Stimulated activated CD8-positive, alpha-beta memory T cell treated with anti-CD3 and anti-CD28 coated beads, Interleukin-12 subunit alpha, Interleukin-12 subunit beta, amount 100 ng/mL, for 24 hours (primary cell): ENCODE measurements around the gene CLEC3B.
"Not testable (repeated sequence)": the region's sequence is repeated elsewhere in the genome, so short reads cannot be mapped to it uniquely, and the experiment has no call there.

ENCODE experiments used
- DNase-seq: peaks from one replicate; pipeline ENCODE4 v3.0.0-alpha.2; 2020; ENCODE audit errors: extremely low read depth

CLEC3B gene

DNA sequence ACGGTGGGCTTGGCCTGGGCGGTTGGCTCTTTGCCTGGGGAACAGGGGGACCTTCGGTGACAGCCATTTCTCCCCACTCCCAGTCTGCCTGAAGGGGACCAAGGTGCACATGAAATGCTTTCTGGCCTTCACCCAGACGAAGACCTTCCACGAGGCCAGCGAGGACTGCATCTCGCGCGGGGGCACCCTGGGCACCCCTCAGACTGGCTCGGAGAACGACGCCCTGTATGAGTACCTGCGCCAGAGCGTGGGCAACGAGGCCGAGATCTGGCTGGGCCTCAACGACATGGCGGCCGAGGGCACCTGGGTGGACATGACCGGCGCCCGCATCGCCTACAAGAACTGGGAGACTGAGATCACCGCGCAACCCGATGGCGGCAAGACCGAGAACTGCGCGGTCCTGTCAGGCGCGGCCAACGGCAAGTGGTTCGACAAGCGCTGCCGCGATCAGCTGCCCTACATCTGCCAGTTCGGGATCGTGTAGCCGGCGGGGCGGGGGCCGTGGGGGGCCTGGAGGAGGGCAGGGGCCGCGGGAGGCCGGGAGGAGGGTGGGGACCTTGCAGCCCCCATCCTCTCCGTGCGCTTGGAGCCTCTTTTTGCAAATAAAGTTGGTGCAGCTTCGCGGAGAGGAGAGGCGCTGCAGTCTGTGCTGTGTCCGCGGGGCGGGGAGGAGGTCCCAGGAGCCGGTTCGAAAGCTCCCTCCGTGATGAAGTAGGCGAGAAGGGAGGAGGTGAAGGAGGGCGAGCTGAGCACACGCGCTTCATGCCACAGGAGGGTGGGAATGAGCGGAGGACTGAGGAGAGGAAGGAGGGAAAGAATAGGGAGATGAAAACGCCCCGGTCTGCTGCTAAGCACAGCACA is 9.6 kb downstream of the CLEC3B start:
- no peak for DNase-seq

GRCh38 chr3:45037720-45038455 is 11.8 kb downstream of the CLEC3B start:
- DNase-seq: peak; percentile 72

DNA sequence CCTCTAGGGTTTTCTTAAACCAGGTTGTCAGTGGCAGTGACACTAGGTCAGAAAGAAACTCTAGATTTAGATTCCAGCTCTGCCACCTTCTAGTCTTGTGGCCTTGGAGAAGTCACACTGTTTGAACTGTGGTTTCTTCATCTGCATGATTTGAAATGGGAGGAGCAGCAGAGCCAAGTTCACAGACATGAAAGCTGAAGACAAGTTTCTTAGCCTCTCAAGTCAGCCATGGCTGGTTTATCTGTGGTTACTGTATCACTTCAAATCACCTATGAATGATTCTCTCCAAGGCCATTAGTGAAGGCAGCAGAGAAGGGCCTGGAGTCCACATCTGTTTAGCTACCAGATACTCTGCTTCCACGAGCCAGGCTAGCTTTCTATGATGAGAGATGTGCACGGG is 15.6 kb downstream of the CLEC3B start:
- DNase-seq: no peak

- no peak for DNase-seq
Observed at GRCh38 chr3:45042162-45042561, 16.1 kb downstream of the CLEC3B start.

- no peak for DNase-seq
Observed at GRCh38 chr3:45043728-45044299, 17.7 kb downstream of the CLEC3B start.

DNA sequence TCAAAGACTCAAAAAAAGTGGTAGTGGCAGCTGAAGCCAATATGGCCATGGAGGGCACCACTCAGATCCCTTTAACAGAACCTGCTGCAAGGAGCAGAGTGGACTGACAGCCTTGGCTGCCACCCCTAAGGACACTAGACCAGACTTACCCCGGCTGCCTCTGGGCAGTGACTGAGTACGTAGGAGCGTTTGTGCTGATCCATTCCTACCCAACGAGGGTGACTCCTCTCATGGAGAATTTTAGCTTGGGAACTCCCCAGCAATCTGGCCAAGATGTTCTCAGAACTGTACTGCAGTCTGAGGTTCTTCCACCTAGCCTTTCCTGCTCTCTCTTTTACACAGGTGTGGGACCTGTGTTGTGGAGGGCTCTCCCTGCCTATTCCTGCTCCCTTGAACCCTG is 22.1 kb downstream of the CLEC3B start:
- no peak for DNase-seq

DNA sequence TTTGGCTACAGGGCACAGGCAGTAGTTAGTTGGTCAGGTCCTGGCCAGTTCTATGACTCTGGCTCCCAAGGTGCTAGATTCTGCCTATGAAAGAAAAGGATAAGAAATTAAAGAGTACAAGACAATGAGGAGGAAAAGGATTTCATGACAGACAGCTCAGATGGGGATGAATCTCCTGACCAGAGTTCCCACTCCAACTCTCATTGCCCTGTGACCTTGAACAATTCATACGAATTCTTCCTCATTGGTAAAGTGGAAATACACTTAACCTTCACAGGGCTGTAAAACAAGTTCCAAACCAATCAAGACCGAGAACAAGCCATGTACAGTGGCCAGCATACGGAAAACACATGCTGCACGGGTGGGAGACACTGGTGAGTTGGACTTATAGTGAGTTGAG is 23.7 kb downstream of the CLEC3B start:
- no peak for DNase-seq

DNA sequence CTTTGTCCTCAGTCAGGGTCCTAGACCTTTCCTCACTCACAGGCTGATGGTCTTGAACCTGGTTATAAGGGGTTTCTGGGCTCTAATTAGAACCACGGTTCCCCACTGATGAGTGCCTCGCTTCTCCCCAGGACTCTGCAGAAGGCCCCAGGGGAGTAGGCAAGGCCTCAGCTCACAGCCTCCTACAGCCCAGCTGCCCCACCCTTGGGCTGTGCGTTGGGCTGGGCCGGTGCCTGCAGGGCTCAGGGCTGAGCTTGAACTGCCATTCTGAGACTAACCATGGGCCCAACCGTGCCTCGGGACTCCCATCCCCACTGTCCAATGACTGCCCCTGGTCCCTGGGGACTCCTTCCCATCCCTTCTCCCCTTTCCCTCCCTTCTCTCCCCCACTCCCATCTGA is 25.6 kb downstream of the CLEC3B start:
- DNase-seq: no peak

GRCh38 chr3:45053805-45054195 is 27.7 kb downstream of the CLEC3B start:
- DNase-seq: not testable (repeated sequence)

- DNase-seq: no peak
Observed at GRCh38 chr3:45054196-45054857, 28.2 kb downstream of the CLEC3B start.

DNA sequence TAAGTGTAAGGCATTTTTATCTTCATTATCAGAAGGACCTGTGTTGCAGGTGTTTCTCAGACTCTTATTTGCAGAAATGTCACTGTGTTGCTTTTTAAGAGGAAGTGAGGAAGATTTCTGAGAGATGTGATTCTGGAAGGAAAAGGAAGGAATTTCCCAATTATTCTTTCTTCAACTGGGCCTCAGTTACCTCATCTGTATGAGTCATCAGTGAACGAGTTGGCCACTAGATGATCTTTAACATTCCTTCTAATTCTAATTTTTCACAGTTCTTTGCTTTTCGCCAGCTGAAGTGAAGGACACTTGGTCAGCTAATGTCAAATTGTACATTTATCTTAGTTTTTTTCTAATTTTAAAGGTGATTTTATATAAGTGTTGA is 28.9 kb downstream of the CLEC3B start:
- no peak for DNase-seq

- no peak for DNase-seq
Observed at GRCh38 chr3:45055411-45056143, 29.5 kb downstream of the CLEC3B start.

GRCh38 chr3:45056608-45057301 is 30.7 kb downstream of the CLEC3B start:
- DNase-seq: no peak

GRCh38 chr3:45057557-45057956 is 31.5 kb downstream of the CLEC3B start:
- DNase-seq: no peak

- DNase-seq: no peak
Observed at GRCh38 chr3:45059132-45059531, 33.0 kb downstream of the CLEC3B start.

DNA sequence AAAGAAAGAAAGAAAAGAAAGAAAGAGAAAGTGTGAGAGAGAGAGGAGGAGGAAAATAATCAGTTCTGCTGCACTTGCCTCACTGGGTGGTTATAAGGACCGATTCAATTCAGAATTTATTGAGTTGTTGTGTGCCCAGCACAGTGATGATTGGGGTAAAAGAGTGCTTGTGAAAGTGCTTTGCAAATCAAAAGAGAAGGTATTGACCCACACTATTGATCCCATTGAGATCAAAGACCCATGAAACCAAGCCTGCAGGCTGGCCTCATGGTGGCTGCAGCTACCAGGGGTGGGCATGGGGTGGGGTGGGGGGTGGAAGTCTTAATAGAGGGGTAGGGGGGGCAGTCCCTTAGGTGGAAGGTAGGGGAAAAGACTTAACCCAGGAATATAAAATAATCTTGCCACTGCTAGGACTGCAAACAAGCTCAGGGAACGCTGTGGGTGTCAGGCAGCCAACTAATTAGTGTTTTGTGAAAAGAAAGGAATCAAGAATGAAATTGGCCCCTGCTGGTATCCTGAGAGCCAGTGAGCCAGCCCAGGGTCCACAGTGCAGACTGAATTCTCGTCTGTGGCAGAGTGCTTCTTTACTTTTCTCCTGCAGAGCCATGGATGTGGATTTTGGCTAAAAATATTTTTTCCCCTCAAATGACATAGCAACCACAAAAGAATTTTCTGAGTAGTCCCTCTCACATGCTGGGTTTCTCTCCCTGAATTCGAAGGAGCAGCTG is 34.2 kb downstream of the CLEC3B start:
- DNase-seq: no peak

- no peak for DNase-seq
Observed at GRCh38 chr3:45062697-45063070, 36.6 kb downstream of the CLEC3B start.

GRCh38 chr3:45064512-45065372 is 38.6 kb downstream of the CLEC3B start:
- peak; percentile 21 for DNase-seq

GRCh38 chr3:45065373-45065720 is 39.2 kb downstream of the CLEC3B start:
- DNase-seq: no peak
